Hindlimb muscle (tissue), 1 donor: ENCODE data around the gene CAPS. TPM values are rescaled to one million over a fixed set of nuclear protein-coding genes. Genes with fewer than 3 reads are reported as not detected.

Experiments
- DNase-seq: peaks from one replicate; pipeline ENCODE4 v3.0.0-alpha.2; 2013
- polyA plus RNA-seq: library from polyadenylated mRNA; unstranded; fragments of 120-200 nt; gene quantifications from one replicate; pipeline ENCODE4 v1.2.1, GENCODE V29; 2013; ENCODE audit not compliant: insufficient read length

Gene CAPS
- polyA plus RNA-seq, 1 donor = 8.0 TPM

GRCh38 chr19:5910638-5910907 lies 3.5 kb upstream of the CAPS start:
- DNase-seq = no peak

DNA sequence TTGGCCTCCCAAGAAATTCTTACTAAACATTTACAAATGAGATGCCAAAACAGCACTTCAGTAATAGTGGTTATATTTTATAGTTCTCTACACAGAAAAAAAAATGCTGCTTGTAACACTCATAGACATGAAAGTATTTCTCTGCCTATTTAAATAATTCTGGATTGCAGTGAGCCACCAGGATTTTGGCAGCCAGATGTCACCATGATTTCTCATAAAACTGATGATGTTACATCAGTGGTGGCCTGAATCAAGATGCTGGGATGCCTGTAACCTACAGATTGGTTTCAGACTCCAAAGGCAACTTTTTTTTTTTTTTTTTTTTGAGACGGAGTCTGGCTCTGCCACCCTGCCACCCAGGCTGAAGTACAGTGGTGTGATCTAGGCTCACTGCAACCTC lies 2.7 kb upstream of the CAPS start:
- no peak for DNase-seq

DNA sequence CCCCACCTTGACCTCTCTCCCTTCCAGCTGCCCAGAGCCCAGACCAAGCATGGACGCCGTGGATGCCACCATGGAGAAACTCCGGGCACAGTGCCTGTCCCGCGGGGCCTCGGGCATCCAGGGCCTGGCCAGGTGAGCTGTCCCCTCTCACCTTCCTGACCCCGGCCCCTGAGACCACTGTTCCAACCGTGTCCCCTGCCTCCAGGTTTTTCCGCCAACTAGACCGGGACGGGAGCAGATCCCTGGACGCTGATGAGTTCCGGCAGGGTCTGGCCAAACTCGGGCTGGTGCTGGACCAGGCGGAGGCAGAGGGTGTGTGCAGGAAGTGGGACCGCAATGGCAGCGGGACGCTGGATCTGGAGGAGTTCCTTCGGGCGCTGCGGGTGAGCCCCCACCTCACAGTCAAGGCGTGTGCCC lies 312 bp downstream of the CAPS start:
- DNase-seq = no peak

GRCh38 chr19:5914946-5915781 lies 1.1 kb downstream of the CAPS start:
- no peak for DNase-seq

GRCh38 chr19:5915782-5916165 lies 1.7 kb downstream of the CAPS start:
- no peak for DNase-seq

DNA sequence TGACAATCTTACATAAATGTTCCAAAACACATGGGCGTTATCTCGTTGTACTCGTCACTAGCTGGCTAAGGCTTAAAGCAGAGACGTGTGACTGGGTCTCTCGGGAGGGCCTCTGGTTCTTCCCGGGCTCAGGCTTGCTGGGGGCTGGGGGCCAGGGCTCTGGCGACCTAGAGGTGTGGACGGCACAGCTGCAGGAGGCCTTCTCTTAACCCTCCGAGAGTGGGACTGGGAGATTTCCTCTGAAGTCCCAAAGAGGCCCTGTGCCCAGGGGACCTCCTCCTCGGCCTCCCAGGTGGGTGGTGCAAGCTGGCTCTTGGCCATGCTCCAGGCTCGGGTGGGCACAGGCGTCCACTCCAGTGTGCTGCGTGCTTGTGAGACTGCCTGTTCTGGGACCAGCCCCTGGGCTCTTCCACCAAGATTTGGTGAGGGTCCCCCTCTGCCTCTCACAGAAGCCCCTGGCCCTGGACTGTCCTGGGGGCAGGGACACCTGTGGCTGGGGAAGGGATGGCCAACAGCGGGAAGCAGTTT lies 2.2 kb downstream of the CAPS start:
- DNase-seq = no peak

- no peak for DNase-seq
Measured at GRCh38 chr19:5917431-5918107, 3.5 kb downstream of the CAPS start.

DNA sequence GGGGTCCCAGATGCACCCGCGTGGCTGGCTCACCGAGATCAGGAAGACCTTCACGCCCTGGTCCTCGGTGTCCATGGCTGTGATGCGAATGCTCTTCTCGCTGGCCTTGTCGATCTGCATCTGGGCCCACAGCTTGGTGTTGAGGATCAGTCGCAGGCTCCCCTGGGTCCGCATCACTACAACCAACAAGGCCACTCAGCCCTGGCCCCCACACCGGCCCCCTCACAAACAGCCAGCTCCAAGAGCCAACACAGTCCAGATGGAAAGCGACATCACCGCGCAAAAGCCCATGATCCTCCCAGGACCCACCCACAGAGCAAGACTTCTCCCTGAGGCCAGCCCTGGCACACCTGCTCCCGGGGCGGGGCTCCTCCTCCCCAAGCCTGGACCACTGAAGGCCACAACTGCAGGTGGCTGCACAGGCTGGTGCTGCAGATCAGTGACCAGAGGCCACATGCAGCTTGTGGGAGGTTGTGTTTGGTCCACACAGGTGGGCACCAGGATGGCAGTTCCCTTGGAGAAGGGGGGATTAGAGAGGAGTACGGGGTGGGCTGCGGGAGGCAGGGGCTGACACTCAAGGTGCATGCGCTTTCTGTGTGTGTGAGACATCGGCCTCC lies 4.5 kb downstream of the CAPS start:
- DNase-seq = no peak

DNA sequence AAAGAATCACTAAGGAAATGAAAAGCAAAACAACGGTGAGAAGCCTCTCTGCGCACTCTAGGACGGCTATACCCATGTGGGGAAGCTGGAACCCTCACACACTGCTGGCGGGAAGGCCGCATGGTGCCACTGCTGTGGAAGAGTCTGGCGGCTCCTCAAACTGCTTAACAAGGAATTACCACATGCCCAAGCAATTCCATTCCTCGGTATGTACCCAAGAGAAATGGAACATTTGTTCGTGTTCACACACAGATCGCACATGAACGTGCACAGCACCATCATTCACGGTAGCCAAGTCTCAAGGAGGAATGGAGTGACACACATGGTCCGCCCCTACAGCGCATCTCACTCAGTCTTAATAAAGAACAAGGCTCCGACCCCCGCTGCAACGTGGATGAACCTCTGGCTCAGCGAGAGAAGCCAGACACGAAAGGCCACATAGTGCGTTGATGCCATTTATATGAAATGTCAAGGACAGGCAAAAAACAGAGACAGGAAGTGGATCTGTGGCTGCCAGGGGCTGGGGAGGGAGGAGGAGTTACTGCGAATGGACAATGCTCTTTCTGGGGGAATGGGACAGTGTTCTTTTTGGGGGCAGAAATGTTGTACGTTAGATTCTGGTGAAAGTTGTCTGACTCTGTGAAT lies 7.6 kb downstream of the CAPS start:
- no peak for DNase-seq

- no peak for DNase-seq
Measured at GRCh38 chr19:5922161-5922545, 8.1 kb downstream of the CAPS start.

DNA sequence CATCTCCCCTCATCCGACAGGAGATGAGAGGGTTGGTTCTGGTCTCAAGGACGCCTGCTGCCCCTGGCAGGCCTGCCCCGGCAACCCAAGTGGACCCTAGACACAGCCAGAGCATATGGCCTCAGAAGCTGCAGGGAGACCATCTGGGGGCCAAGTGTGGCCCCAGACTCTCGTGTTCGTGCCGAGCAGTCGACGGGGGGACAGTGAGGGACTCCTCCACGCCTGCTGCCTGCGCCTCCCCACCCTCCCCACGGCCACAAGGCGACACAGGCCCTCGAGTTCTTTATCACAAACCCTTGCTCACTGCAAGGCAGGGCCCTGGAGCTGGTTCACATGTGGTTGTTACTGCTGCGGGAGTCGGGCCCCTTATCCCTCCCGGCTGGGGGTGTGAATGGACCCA lies 9.3 kb downstream of the CAPS start:
- DNase-seq = no peak

GRCh38 chr19:5925830-5926427 lies 11.9 kb downstream of the CAPS start:
- DNase-seq = no peak

- DNase-seq = peak; percentile 85
Measured at GRCh38 chr19:5926641-5927440, 12.8 kb downstream of the CAPS start.

GRCh38 chr19:5927441-5927821 lies 13.4 kb downstream of the CAPS start:
- no peak for DNase-seq

DNA sequence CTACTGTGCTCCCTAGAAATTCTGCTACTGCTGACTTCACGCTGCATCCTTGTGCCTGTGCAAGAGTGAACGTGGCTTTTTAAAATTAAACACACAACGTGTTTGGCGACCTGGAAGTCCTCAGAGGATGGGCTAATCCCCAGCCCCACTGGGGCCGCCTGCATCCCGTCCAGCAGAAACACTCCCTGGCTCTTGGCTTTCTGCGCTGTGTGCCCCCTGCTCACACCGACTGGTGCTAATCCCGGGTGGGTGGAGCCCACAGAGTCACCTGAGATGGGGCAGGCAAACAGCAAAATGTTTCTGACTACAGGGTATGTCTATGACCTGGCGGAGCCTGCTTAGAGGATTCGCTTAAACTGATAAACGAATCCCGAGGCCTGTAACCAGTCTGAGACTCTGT lies 15.1 kb downstream of the CAPS start:
- DNase-seq = no peak

- DNase-seq = no peak
Measured at GRCh38 chr19:5929625-5930024, 15.6 kb downstream of the CAPS start.

DNA sequence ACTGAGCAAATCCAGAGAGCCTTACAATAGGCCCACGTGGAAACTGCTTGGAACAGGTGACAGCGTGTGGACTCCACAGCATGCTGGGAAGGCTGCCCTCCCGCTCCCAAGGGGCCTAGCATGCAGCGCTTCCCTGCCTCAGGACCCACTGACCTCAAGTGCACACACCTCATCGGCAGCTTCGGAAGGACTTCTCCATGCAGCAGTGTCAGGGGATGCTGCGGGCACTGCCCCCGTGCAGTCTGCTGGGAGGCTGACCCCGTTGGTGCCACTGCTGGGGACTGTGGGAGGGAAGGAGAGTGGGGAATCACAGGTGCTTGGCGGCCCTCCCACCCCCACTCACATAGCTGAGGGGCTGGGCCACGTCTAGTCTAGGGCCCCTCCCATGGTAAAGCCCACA lies 17.2 kb downstream of the CAPS start:
- no peak for DNase-seq

DNA sequence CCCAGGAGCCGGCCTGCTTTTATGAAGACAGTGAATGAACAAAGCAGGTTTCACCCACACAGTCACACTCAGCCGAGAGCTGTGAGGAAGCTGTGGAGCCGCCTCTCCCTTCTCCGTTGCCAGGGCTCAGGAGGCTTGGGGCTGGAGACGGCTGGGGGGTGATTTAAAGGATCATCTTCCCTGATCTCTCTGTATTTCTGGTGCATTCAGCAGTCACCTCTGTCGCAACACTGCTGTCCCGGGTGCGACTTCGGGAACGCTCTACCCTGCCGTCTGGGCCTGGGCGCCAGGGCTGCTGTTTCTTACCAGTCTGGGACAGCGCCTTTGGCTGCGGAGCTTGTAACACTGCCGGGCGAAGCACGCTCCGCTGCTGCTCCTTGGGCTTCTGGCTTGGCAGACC lies 18.1 kb downstream of the CAPS start:
- no peak for DNase-seq

GRCh38 chr19:5932609-5933262 lies 18.7 kb downstream of the CAPS start:
- DNase-seq = no peak

DNA sequence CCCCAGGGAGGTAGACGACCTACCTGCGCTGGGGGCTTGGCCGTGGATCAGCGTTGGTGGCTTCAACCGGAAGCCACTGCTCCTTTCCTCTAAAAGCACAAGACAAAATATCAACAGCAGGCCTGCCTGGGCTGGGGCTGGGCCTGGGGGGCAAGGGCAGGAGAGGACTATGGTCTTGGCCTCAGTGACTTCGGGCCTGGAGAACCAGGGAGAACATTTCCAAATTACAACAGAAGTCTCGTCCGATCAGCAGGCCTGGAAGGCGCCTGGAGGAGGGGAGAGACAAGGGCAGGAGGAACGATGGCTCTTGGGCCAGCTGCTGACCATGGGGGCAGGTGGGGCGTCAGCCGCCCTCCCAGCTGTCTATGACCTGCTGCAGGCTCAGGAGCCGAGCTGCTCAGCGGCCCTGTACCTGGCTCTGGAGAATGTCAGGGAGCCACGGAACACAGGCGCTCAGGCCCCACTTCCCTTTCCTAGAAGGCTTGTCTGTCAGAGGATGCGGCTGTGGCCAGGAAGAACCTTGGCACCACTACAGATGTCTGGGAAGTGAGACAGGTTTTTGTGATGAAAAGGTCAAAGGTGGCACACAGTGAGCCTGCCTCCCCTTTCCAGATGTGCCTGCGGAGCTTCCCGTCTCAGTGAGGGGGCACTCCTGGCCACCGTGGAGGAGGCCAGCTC lies 19.5 kb downstream of the CAPS start:
- no peak for DNase-seq

GRCh38 chr19:5934069-5934401 lies 20.0 kb downstream of the CAPS start:
- DNase-seq = no peak
